Liver (tissue), 9 donors: Measurements from ENCODE around the gene POFUT1. TPM values are rescaled to one million over a fixed set of nuclear protein-coding genes. Genes with fewer than 3 reads are reported as not detected.

Experiments
- DNase-seq: peaks from one replicate; pipeline ENCODE4 v3.0.0-alpha.2; 2017; ENCODE audit warnings: low spot score
- H3K27ac ChIP-seq, 2 donors: one replicate each; pipeline ENCODE4 v1.7.0; 2013; ENCODE audit warnings: inconsistent platforms in 2 of 2, low read length in 2 of 2, control low read depth in 1 of 2, low read depth in 1 of 2, mild to moderate bottlenecking in 1 of 2
- H3K27me3 ChIP-seq, 4 donors: one replicate each; pipeline versions ENCODE4 v1.6.1 to v1.7.0; 2013; ENCODE audit warnings: low read length in 3 of 4, inconsistent platforms in 1 of 4, mild to moderate bottlenecking in 1 of 4, moderate library complexity in 1 of 4; ENCODE audit not compliant: control insufficient read depth in 4 of 4, insufficient read depth in 4 of 4
- H3K36me3 ChIP-seq, 4 donors: one replicate each; pipeline versions ENCODE4 v1.6.1 to v1.7.0; 2013; ENCODE audit warnings: low read length in 3 of 4, mild to moderate bottlenecking in 3 of 4, low read depth in 1 of 4, moderate library complexity in 1 of 4; ENCODE audit not compliant: control insufficient read depth in 4 of 4, insufficient read depth in 3 of 4
- H3K4me1 ChIP-seq, 4 donors: one replicate each; pipeline versions ENCODE4 v1.6.1 to v1.7.0; 2013; ENCODE audit warnings: low read length in 3 of 4, mild to moderate bottlenecking in 3 of 4, moderate library complexity in 1 of 4; ENCODE audit not compliant: control insufficient read depth in 4 of 4, insufficient read depth in 4 of 4
- H3K4me3 ChIP-seq, 3 donors: one replicate each; pipeline versions ENCODE4 v1.6.1 to v1.7.0; 2013; ENCODE audit warnings: low read length in 3 of 3, control low read depth in 1 of 3, low read depth in 1 of 3, mild to moderate bottlenecking in 1 of 3
- H3K9ac ChIP-seq, 2 donors: one replicate each; pipeline ENCODE4 v1.7.0; 2013; ENCODE audit warnings: low read length in 2 of 2, mild to moderate bottlenecking in 2 of 2, moderate library complexity in 2 of 2, control low read depth in 1 of 2, low read depth in 1 of 2
- H3K9me3 ChIP-seq, 4 donors: one replicate each; pipeline versions ENCODE4 v1.6.1 to v1.7.0; 2013; ENCODE audit warnings: low read length in 3 of 4; ENCODE audit not compliant: control insufficient read depth in 4 of 4
- ATF3 ChIP-seq: IDR thresholded peaks from 2 replicates; pipeline ENCODE4 v1.6.1; 2016; ENCODE audit warnings: antibody characterized with exemption
- CTCF ChIP-seq: fragments of 150-350 bp; IDR thresholded peaks from 2 replicates; pipeline ENCODE4 v1.5.1; 2017; ENCODE audit warnings: improper control_type of control experiment, low read depth, low read length; ENCODE audit not compliant: missing input control
- EGR1 ChIP-seq, 2 donors: IDR thresholded peaks; 2 replicates each; pipeline ENCODE4 v1.6.1; 2016 to 2018; ENCODE audit warnings: antibody characterized with exemption in 2 of 2, low read depth in 2 of 2
- FOXA1 ChIP-seq: IDR thresholded peaks from 2 replicates; pipeline ENCODE4 v1.6.1; 2016; ENCODE audit warnings: antibody characterized with exemption
- FOXA2 ChIP-seq: IDR thresholded peaks from 2 replicates; pipeline ENCODE4 v1.6.1; 2016; ENCODE audit warnings: antibody characterized with exemption
- GABPA ChIP-seq, 2 donors: IDR thresholded peaks in 1 of 2; conservative IDR thresholded peaks in 1 of 2; 2 replicates each; pipeline ENCODE4 v1.6.1; 2016; ENCODE audit warnings: antibody characterized with exemption in 2 of 2, mild to moderate bottlenecking in 1 of 2, moderate library complexity in 1 of 2
- HNF4A ChIP-seq, 2 donors: conservative IDR thresholded peaks; 2 replicates each; pipeline ENCODE4 v1.6.1; 2016; ENCODE audit warnings: antibody characterized with exemption in 2 of 2, mild to moderate bottlenecking in 2 of 2
- MAX ChIP-seq: IDR thresholded peaks from 2 replicates; pipeline ENCODE4 v1.6.1; 2016; ENCODE audit warnings: antibody characterized with exemption
- RAD21 ChIP-seq, 2 donors: IDR thresholded peaks; 2 replicates each; pipeline ENCODE4 v1.6.1; 2016; ENCODE audit warnings: antibody characterized with exemption in 2 of 2, mild to moderate bottlenecking in 2 of 2
- REST ChIP-seq: IDR thresholded peaks from 2 replicates; pipeline ENCODE4 v1.6.1; 2016; ENCODE audit warnings: antibody characterized with exemption, mild to moderate bottlenecking
- RXRA ChIP-seq, 2 donors: IDR thresholded peaks; 2 replicates each; pipeline ENCODE4 v1.6.1; 2017 to 2018; ENCODE audit warnings: antibody characterized with exemption in 2 of 2, mild to moderate bottlenecking in 1 of 2
- SP1 ChIP-seq: IDR thresholded peaks from 2 replicates; pipeline ENCODE4 v1.6.1; 2018; ENCODE audit warnings: antibody characterized with exemption, mild to moderate bottlenecking
- TAF1 ChIP-seq: conservative IDR thresholded peaks from 2 replicates; pipeline ENCODE4 v1.6.1; 2016; ENCODE audit warnings: antibody characterized with exemption, mild to moderate bottlenecking
- ZBTB33 ChIP-seq: IDR thresholded peaks from 2 replicates; pipeline ENCODE4 v1.6.1; 2016; ENCODE audit warnings: antibody characterized with exemption
- WGBS: extraction: QIAGEN DNeasy Blood & Tissue Kit; methylation state at CpG from one replicate; pipeline ENCODE4 v1.1.7; 2013; 5-methylcytosine and 5-hydroxymethylcytosine counted together
- polyA plus RNA-seq, 2 donors: library from polyadenylated mRNA; stranded (reverse) in 1 of 2; unstranded in 1 of 2; fragments of 200-250 nt in 1 of 2; fragments of >200 nt in 1 of 2; fragmentation: Nextera tagmentation in 1 of 2; extraction: Ambion mirVana in 1 of 2; gene quantifications; one replicate each; pipeline versions ENCODE4 v1.2.1 to v1.2.3, GENCODE V29; 2013 to 2015
- total RNA-seq, 2 donors: library from RNA; depleted of rRNA; stranded (reverse); fragments of >200 nt; gene quantifications; one replicate each; pipeline ENCODE4 v1.2.3, GENCODE V29; 2014
- donor health status: healthy.
- donor health status: healthy.
- donor health status: healthy.
- donor health status: healthy.
- donor health status: healthy.

The POFUT1 gene
- total and polyA plus RNA-seq, 4 donors, result 14.6 to 43.3 (median 24.8) TPM

- TF ChIP-seq ZBTB33 (no peak), FOXA2 (no peak), TAF1 (no peak)
Measured at GRCh38 chr20:32183947-32184635, 23.6 kb upstream of the POFUT1 start (continued).

GRCh38 chr20:32184961-32185603 lies 22.6 kb upstream of the POFUT1 start:
- H3K36me3 ChIP-seq, result no peaks in the 10 kb centered on the region
- WGBS, result 88% methylated on average over 10 of the region's 10 CpGs
- no peak overlapping the region for H3K4me3 ChIP-seq
- H3K27ac ChIP-seq, result no peak overlapping the region
- H3K9me3 ChIP-seq, result no peaks in the 10 kb centered on the region
- H3K4me1 ChIP-seq, result peaks cover 0 to 9% (median under 1%) of the 10 kb centered on the region in 4 donors
- no peak for TF ChIP-seq ATF3
- TF ChIP-seq CTCF, result no peak
- TF ChIP-seq HNF4A (conservative IDR thresholded peaks at IDR 0.05), result no peak
- TF ChIP-seq MAX, result no peak
- TF ChIP-seq RXRA (IDR thresholded peaks at IDR 0.05), result no peak
- no peak for TF ChIP-seq ZBTB33
- TF ChIP-seq FOXA1, result no peak
- TF ChIP-seq SP1, result no peak
- TF ChIP-seq TAF1, result no peak
- no peak for TF ChIP-seq EGR1 (IDR thresholded peaks at IDR 0.05; ENCODE audit: low read depth in 2 of 2)
- no peak for TF ChIP-seq RAD21 (IDR thresholded peaks at IDR 0.05)
- no peak for TF ChIP-seq REST
- TF ChIP-seq GABPA (IDR thresholded peaks at IDR 0.05 in 1 of 2, conservative IDR thresholded peaks at IDR 0.05 in 1 of 2), result no peak
- TF ChIP-seq FOXA2, result no peak
- no peak for DNase-seq
- no peaks in the 10 kb centered on the region for H3K27me3 ChIP-seq
- H3K9ac ChIP-seq, result no peak overlapping the region
